ENCODE measurements around the gene SARNP. TPM values are rescaled to one million over a fixed set of nuclear protein-coding genes. Genes with fewer than 3 reads are reported as not detected.

SARNP gene
- total RNA-seq, 1 donor from 2014 or later, result 98.7 TPM

DNA sequence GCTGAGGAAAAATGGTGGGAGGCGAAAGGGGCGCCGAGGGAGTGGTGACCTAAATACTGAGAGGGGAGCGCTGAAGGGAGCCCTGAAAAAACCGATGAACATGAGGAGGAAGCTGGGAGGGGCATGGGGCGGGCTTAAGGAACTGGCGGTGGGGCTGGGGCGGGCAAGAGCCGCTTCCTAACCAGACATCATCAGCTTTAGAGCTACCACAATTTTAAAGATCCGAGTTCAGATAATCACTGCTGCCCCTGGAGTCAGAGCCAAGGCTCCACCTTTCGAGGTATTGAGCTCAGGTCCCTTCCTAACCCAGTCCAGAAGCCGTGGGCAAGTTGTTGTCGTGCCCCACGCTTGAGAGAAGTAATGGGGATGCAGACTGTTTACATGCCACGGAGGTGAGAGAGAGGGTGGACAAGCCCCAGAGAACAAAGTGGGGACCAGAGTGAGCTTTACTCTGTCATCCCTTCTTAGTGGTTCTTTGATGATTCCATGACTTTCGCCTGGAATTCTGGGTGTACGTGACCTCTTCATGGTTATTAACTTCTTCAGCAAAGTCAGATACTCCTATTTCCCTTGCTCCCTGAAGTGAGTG, 710 bp upstream of the SARNP start:
- H3K4me1 Mint-ChIP-seq (ENCODE audit: low read depth, unreplicated experiment), result peaks cover 13% of the 10 kb centered on the region
- TF ChIP-seq CTCF (IDR thresholded peaks at IDR 0.05; ENCODE audit: partially characterized antibody, unreplicated experiment), result no peak
- H3K4me3 Mint-ChIP-seq (ENCODE audit: unreplicated experiment), result no peak overlapping the region
- no peak for DNase-seq
- no peaks in the 10 kb centered on the region for H3K36me3 Mint-ChIP-seq (ENCODE audit: unreplicated experiment)
- H3K27ac Mint-ChIP-seq (ENCODE audit: unreplicated experiment), result no peak overlapping the region
- no peaks in the 10 kb centered on the region for H3K27me3 Mint-ChIP-seq (ENCODE audit: unreplicated experiment)
- H3K9me3 Mint-ChIP-seq (ENCODE audit: unreplicated experiment), result peaks cover 3% of the 10 kb centered on the region

DNA sequence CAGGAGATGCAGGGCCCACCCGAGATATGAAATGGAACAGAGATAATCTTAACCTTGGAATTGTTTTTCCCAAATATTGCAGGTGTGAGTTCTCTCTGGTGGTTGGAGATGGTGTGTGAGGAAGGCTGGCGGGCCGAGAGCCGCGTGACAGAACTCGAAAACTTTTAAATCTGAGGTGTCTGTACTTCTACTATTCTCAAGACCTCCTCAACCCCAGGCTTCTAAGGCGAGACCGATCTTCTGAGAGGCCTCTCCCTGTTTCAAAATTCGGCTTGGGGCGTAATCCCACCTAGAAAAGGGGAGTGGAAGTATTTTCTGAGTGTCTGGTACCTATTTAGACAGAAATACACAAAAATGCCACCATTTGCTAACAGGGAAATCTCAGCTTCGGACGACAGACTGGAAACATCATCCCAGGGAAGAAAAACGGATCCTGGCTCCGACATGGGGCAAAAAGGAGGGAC, 611 bp downstream of the SARNP start:
- Mint-ChIP-seq H3K9me3 (ENCODE audit: unreplicated experiment) (peaks cover 4% of the 10 kb centered on the region), H3K4me3 (ENCODE audit: unreplicated experiment) (no peak overlapping the region), H3K27me3 (ENCODE audit: unreplicated experiment) (no peaks in the 10 kb centered on the region), H3K36me3 (ENCODE audit: unreplicated experiment) (no peaks in the 10 kb centered on the region), H3K27ac (ENCODE audit: unreplicated experiment) (no peak overlapping the region), H3K4me1 (ENCODE audit: low read depth, unreplicated experiment) (peaks cover 13% of the 10 kb centered on the region)
- no peak for DNase-seq
- no peak for TF ChIP-seq CTCF (IDR thresholded peaks at IDR 0.05; ENCODE audit: partially characterized antibody, unreplicated experiment)

- peaks cover 4% of the 10 kb centered on the region for H3K9me3 Mint-ChIP-seq (ENCODE audit: unreplicated experiment)
- no peak overlapping the region for H3K4me3 Mint-ChIP-seq (ENCODE audit: unreplicated experiment)
- no peak for TF ChIP-seq CTCF (IDR thresholded peaks at IDR 0.05; ENCODE audit: partially characterized antibody, unreplicated experiment)
- H3K27ac Mint-ChIP-seq (ENCODE audit: unreplicated experiment), result no peak overlapping the region
- no peak for DNase-seq
- H3K36me3 Mint-ChIP-seq (ENCODE audit: unreplicated experiment), result no peaks in the 10 kb centered on the region
- peaks cover 13% of the 10 kb centered on the region for H3K4me1 Mint-ChIP-seq (ENCODE audit: low read depth, unreplicated experiment)
- no peaks in the 10 kb centered on the region for H3K27me3 Mint-ChIP-seq (ENCODE audit: unreplicated experiment)
Observed at GRCh38 chr12:55815473-55815872, 2.1 kb downstream of the SARNP start.

- TF ChIP-seq CTCF (IDR thresholded peaks at IDR 0.05; ENCODE audit: partially characterized antibody, unreplicated experiment), result no peak
- peaks cover 11% of the 10 kb centered on the region for H3K4me1 Mint-ChIP-seq (ENCODE audit: low read depth, unreplicated experiment)
- no peak overlapping the region for H3K27ac Mint-ChIP-seq (ENCODE audit: unreplicated experiment)
- peaks cover 2% of the 10 kb centered on the region for H3K9me3 Mint-ChIP-seq (ENCODE audit: unreplicated experiment)
- H3K36me3 Mint-ChIP-seq (ENCODE audit: unreplicated experiment), result no peaks in the 10 kb centered on the region
- no peak for DNase-seq
- H3K27me3 Mint-ChIP-seq (ENCODE audit: unreplicated experiment), result no peaks in the 10 kb centered on the region
- H3K4me3 Mint-ChIP-seq (ENCODE audit: unreplicated experiment), result peak overlapping the region; percentile 26
Observed at GRCh38 chr12:55814257-55814656, 3.3 kb downstream of the SARNP start.

DNA sequence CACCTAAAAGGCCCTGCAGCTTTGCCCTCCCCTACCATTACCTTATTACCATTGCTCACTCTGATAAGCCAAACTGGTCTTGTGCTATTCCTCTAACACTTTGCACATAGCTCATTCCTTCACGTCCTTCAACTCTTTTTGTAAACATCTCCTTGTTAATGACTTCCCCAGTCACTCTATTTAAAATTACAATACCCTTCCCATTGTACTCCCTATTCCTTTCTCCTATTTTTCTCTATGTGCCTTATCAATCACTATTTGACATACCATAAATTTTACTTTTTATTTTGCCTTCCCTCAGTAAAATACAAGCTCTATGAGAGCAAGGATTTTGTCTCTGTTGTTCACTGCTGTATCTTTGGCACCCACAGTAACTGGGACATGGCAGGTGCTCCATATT, 5.4 kb downstream of the SARNP start:
- no peaks in the 10 kb centered on the region for H3K36me3 Mint-ChIP-seq (ENCODE audit: unreplicated experiment)
- no peak for TF ChIP-seq CTCF (IDR thresholded peaks at IDR 0.05; ENCODE audit: partially characterized antibody, unreplicated experiment)
- DNase-seq, result no peak
- H3K4me3 Mint-ChIP-seq (ENCODE audit: unreplicated experiment), result no peak overlapping the region
- H3K27me3 Mint-ChIP-seq (ENCODE audit: unreplicated experiment), result no peaks in the 10 kb centered on the region
- no peak overlapping the region for H3K27ac Mint-ChIP-seq (ENCODE audit: unreplicated experiment)
- peaks cover 6% of the 10 kb centered on the region for H3K4me1 Mint-ChIP-seq (ENCODE audit: low read depth, unreplicated experiment)
- peaks cover 2% of the 10 kb centered on the region for H3K9me3 Mint-ChIP-seq (ENCODE audit: unreplicated experiment)
